NCI-H2107 treated with DMSO at 0.1 percent for 48 hours (cell line): ENCODE results near the gene LYSMD2.

Experiments used
- DNase-seq: peaks from one replicate; lab custom pipeline; 2025; ENCODE audit not compliant: unreplicated experiment; lab: John Stamatoyannopoulos, UW

LYSMD2 gene

DNA sequence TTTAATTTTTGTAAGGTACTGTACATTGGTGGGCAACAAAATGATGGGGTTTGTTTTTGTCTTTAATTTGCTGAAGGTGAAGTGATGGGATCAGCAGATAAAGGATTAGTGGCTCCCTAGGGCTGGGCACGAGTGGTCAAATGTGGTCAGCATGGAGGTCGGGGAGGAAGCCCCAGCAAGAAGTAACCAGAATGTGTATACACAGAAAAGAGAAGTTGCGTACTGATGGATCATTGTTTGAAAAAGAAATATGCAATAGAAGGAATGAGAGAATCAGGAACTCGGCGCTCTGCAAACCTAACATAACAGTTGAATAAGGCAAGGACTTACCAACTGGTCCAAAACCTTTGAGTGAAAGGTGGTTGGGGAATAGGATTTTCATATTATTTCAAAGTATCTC, 15.4 kb upstream of the LYSMD2 start:
- DNase-seq, result no peak

GRCh38 chr15:51751697-51752683, 14.5 kb upstream of the LYSMD2 start:
- DNase-seq, result peak; percentile 35

DNA sequence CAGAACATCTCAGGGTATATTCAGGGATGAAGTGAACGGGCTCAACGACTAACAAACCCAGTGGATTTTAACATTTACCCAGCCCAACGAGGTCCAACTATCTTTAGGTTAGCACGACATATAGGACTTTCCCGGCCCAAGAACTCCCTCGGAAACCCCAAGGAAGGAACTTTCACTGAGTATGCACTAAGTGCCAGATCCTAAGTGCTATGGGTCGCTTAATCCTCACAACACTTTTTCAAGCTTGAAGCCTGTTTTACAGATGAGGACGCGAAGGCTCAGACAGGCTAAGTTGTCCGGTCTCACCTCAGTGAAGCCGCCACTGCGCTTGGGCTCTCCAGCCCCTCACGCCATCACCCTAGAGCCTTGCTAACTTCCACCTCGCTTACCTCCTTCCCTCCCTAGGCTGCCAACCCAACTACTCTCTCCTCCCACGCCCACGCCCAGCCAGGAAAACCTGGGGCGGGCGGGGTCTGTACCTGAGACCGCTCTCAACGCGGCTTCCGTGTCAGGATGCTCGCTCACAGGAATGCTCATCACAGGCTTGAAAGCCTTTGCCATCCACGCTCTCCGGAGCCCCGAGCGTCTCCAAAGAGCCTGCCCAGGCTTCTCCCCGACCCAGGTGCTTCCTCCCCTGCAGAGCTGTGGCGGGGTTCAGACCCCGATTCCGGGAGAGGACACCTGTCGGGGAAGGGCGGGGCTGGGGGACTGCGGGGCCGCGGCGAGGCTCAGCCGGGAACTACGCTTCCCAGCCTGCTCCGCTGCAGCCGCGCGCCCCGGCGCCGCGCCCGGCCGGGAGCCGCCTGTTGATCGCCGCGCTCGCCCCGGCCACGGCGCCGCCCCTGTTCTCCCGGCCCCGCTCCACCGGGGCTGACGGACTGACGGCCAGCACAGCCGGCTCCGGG, 13.6 kb upstream of the LYSMD2 start, which contains the start of gene TMOD2:
TMOD2 (plus strand) TSS at position 806 of the 905 bp plus-strand sequence. CDS start 14,845 bp downstream, outside the sequence.
- DNase-seq, result peak; percentile 19

- no peak for DNase-seq
Measured at GRCh38 chr15:51750186-51750585, 12.7 kb upstream of the LYSMD2 start.

DNA sequence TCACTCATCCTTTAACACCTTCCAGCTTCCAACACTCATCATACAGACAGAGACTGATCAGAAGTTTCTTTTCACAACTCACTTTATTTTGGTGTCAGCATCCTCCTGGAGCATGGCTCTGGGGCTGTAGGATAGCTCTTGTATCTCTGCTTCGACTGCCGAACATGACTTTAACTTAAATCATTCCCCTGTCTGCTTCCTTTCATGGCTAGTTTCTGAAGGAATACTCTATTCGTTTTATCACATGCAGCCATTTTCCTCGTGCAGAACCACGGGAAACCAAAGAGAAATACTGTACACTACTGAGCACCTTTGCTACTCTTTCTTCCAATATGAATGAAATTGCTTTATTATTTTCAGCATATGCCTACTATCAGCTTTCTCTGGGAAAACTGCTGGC, 11.9 kb upstream of the LYSMD2 start:
- no peak for DNase-seq

- DNase-seq, result no peak
Measured at GRCh38 chr15:51739061-51739712, 1.7 kb upstream of the LYSMD2 start.

- DNase-seq, result no peak
Measured at GRCh38 chr15:51738553-51738952, 1.1 kb upstream of the LYSMD2 start.

- peak; percentile 67 for DNase-seq
Measured at GRCh38 chr15:51736751-51737521, 519 bp downstream of the LYSMD2 start.

GRCh38 chr15:51736069-51736468, 1.4 kb downstream of the LYSMD2 start:
- peak; percentile 26 for DNase-seq

- DNase-seq, result peak; percentile 7
Measured at GRCh38 chr15:51735228-51736010, 2.0 kb downstream of the LYSMD2 start.

- DNase-seq, result no peak
Measured at GRCh38 chr15:51732646-51733045, 4.8 kb downstream of the LYSMD2 start.

GRCh38 chr15:51731549-51732267, 5.7 kb downstream of the LYSMD2 start:
- DNase-seq, result peak; percentile 53

GRCh38 chr15:51727141-51727897, 10.1 kb downstream of the LYSMD2 start:
- no peak for DNase-seq

DNA sequence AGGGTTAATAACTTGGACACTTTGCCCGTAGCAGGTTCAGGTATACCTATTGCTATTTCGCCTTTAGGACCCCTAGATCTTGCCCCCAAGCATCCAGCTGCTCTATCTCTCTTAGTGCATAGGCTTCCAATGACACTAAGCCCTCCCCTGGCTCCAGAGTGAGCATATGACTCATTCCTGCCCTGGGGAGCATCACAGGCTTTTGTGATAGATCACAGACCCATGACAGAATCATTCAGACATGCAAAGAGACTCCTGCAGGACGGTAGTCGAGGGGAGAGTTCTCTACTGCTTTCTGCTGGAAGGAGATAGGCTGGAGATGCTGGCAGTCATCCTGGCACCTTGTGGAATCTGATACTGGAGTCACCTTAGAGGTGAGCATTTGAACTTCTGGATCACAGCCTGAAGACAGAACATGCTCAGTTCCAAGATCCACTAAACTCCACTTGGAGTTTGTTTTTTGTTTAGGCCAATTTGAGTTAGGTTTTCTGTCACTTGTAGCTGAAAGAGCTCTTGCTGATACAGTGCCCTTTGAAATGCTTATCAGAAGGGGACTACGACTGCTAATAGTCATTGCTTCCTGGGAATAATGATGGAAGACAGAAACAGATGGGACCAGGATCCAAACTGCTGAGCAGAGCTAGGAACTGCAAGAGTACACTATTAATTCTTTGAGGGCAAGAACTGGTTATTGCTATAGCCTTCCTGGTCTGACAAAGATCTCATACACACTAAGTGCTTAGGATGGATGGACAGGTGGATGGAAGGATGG, 11.0 kb downstream of the LYSMD2 start:
- DNase-seq, result peak; percentile 72

DNA sequence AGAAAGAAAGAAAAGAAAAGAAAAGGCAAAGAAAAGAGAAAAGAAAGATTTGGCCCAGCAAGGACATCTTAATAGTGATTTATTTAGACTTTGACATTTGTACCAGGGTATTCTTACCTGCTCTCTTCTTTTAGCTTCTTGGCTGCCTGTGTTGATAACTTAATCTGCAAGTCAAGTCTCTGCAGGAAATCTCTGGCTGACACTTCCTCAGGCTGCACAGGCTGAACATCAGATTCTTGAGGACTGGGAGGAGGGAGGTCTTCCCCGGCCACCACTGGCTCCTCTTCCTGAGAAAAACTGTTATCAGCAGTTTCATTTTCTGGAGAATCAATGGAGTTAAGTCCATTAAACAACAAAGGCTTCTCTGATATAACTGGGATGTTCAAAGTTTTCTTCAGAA, 12.8 kb downstream of the LYSMD2 start:
- DNase-seq, result no peak

DNA sequence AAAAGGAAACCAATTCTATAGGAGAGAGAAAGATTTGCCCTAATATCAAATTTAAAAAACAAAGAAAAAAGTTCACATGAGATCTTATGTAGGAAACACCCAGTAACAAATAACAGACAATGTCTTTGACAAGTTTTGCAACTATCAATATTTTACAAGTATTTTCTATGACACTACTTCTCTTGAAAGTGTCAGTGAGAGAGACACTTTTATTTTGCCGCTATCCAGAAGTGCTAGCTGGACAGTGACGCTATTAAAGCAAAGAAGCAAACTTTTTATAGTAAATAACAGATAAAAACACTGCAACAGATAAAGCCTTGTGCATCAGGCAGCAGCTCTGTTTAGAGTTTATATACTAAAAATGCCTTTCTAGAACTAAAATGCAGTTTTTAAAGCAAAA, 13.3 kb downstream of the LYSMD2 start:
- no peak for DNase-seq

GRCh38 chr15:51721199-51721960, 16.1 kb downstream of the LYSMD2 start:
- DNase-seq, result no peak
